Ascending aorta (tissue), 2 donors: Measurements from ENCODE around the gene NPPB. TPM values are rescaled to one million over a fixed set of nuclear protein-coding genes. Genes with fewer than 3 reads are reported as not detected.

ENCODE experiments used
- DNase-seq, 2 donors: peaks; one replicate each; pipeline ENCODE4 v3.0.0-alpha.2; 2019; ENCODE audit warnings: low spot score in 2 of 2
- H3K27ac ChIP-seq, 2 donors: fragments of 200-600 bp; sonication (generic); one replicate each; pipeline ENCODE4 v1.5.1; 2016 to 2017; ENCODE audit warnings: mild to moderate bottlenecking in 1 of 2
- H3K27me3 ChIP-seq: fragments of 200-600 bp; sonication (generic); one replicate; pipeline ENCODE4 v1.5.1; 2017
- H3K36me3 ChIP-seq, 2 donors: fragments of 200-600 bp; sonication (generic); one replicate each; pipeline ENCODE4 v1.5.1; 2016
- H3K4me1 ChIP-seq, 2 donors: fragments of 200-600 bp; sonication (generic); one replicate each; pipeline ENCODE4 v1.5.1; 2016 to 2017; ENCODE audit warnings: mild to moderate bottlenecking in 1 of 2
- H3K4me3 ChIP-seq, 2 donors: fragments of 200-600 bp; sonication (generic); one replicate each; pipeline ENCODE4 v1.5.1; 2016 to 2017; ENCODE audit warnings: mild to moderate bottlenecking in 1 of 2
- H3K9me3 ChIP-seq, 2 donors: fragments of 200-600 bp; sonication (generic); one replicate each; pipeline ENCODE4 v1.5.1; 2016
- intact Hi-C: fragments of 100-400 bp; cut with DNase I; formaldehyde crosslinking; loops from one replicate; pipeline ENCODE4 v1.15.1; 2023
- total RNA-seq: library from RNA; depleted of rRNA; stranded (reverse); fragments of >200 nt; gene quantifications from one replicate; pipeline ENCODE4 v1.1.0, GENCODE V29; 2016
- TF ChIP-seq, protein P1 (sequence below), 3 experiments: fragments of 200-600 bp in 2 of 3; fragments of 450-650 bp in 1 of 3; sonication (generic) in 2 of 3; IDR thresholded peaks; one replicate each; pipeline ENCODE4 v1.5.1; 2016 to 2019; ENCODE audit warnings: antibody characterized with exemption in 3 of 3, mild to moderate bottlenecking in 1 of 3, moderate library complexity in 1 of 3

Gene NPPB
- total RNA-seq, 1 donor from 2014 or later: not detected

- Histone ChIP-seq H3K9me3 (no peaks in the 10 kb centered on the region), H3K36me3 (peaks cover 77 to 99% of the 10 kb centered on the region in 2 donors)
- TF ChIP-seq, protein P1, sequence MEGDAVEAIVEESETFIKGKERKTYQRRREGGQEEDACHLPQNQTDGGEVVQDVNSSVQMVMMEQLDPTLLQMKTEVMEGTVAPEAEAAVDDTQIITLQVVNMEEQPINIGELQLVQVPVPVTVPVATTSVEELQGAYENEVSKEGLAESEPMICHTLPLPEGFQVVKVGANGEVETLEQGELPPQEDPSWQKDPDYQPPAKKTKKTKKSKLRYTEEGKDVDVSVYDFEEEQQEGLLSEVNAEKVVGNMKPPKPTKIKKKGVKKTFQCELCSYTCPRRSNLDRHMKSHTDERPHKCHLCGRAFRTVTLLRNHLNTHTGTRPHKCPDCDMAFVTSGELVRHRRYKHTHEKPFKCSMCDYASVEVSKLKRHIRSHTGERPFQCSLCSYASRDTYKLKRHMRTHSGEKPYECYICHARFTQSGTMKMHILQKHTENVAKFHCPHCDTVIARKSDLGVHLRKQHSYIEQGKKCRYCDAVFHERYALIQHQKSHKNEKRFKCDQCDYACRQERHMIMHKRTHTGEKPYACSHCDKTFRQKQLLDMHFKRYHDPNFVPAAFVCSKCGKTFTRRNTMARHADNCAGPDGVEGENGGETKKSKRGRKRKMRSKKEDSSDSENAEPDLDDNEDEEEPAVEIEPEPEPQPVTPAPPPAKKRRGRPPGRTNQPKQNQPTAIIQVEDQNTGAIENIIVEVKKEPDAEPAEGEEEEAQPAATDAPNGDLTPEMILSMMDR (IDR thresholded peaks at IDR 0.05): no peak
These were observed 24.8 kb downstream of the NPPB start for GRCh38 chr1:11833900-11834299.

DNA sequence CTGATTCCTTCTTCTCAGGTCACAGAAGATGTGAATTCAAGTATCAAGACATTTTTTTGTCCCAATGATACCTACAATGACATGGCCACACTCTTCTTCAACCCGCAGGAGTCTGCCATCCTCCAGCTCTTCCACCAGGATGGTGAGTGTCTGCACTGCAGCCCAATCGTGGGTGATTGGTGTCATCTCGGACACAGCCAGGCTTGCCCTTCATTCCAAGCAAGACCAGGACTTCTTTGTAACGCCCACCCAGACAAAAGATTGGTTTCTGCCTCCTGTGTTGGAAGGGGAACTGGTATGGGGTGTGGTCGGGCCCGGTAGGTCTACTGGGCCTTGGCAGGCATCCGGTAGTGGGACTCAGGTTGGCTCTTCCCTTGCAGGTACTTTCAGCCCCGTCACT, 25.2 kb downstream of the NPPB start:
- TF ChIP-seq, protein P1 (IDR thresholded peaks at IDR 0.05): no peak
- Histone ChIP-seq H3K27ac (no peak overlapping the region), H3K36me3 (peaks cover 77 to 99% of the 10 kb centered on the region in 2 donors), H3K9me3 (no peaks in the 10 kb centered on the region), H3K4me3 (no peak overlapping the region), H3K4me1 (no peaks in the 10 kb centered on the region), H3K27me3 (no peaks in the 10 kb centered on the region)
- intact Hi-C loops: no loop called here
- DNase-seq: no peak

More at GRCh38 chr1:11833900-11834299, 24.8 kb downstream of the NPPB start:
- Histone ChIP-seq H3K27ac (no peak overlapping the region), H3K4me1 (no peaks in the 10 kb centered on the region), H3K4me3 (no peak overlapping the region), H3K27me3 (no peaks in the 10 kb centered on the region)
- no peak for DNase-seq
- intact Hi-C loops: no loop called here

DNA sequence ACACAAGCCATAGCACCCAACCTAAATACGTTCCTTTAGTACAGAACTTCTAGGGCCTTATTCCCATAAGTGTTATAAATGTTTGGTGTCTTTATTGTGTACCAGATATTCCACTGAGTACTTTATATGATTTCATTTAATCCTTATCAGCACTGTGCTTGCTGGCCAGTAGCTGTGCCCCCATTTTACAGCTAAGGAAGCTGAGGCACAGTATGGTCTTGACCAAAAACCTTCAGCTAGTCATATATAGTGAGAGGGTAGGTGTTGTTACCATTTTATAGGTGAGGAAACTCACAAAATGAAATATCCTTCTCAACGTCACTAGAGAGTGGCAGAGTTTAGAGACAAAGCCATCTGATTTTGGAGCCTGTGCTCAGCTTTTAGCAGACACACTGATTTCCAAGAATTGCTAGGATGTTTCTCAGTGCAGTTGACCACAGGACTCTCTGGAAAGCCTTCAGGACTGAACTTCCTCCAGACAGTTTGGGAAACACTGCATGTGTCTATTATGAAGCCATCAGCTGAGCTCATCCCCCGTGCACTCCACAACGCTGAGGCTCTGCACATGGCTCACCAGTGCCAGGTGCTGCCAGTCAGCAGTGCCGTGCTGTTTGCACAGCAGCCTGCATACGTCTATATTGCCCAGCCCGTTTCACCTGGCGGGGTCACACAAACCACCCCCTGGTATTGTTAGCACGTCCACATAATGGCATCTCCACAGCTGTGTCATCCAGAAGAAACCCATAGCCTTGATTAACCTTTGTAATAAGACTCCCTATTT, 26.6 kb downstream of the NPPB start:
- Histone ChIP-seq H3K27me3 (no peaks in the 10 kb centered on the region), H3K27ac (no peak overlapping the region), H3K4me3 (no peak overlapping the region), H3K9me3 (no peaks in the 10 kb centered on the region), H3K36me3 (peaks cover 77 to 99% of the 10 kb centered on the region in 2 donors), H3K4me1 (no peaks in the 10 kb centered on the region)
- intact Hi-C loops: no loop called here
- TF ChIP-seq, protein P1 (IDR thresholded peaks at IDR 0.05): no peak
- no peak for DNase-seq

GRCh38 chr1:11828511-11828910, 30.2 kb downstream of the NPPB start:
- H3K27ac ChIP-seq: no peak overlapping the region
- H3K27me3 ChIP-seq: no peaks in the 10 kb centered on the region
- intact Hi-C loops: no loop called here
- H3K4me1 ChIP-seq: no peaks in the 10 kb centered on the region
- no peak for DNase-seq
- no peak overlapping the region for H3K4me3 ChIP-seq
- no peaks in the 10 kb centered on the region for H3K9me3 ChIP-seq
- TF ChIP-seq, protein P1 (IDR thresholded peaks at IDR 0.05): no peak
- peaks cover 67 to 99% of the 10 kb centered on the region in 2 donors for H3K36me3 ChIP-seq

- intact Hi-C loops: no loop called here
- Histone ChIP-seq H3K9me3 (no peaks in the 10 kb centered on the region), H3K4me3 (no peak overlapping the region), H3K4me1 (no peaks in the 10 kb centered on the region), H3K36me3 (peaks cover 75 to 98% of the 10 kb centered on the region in 2 donors), H3K27me3 (no peaks in the 10 kb centered on the region), H3K27ac (no peak overlapping the region)
- TF ChIP-seq, protein P1 (IDR thresholded peaks at IDR 0.05): no peak
- no peak for DNase-seq
These were observed 31.8 kb downstream of the NPPB start for GRCh38 chr1:11826946-11827345.
